ENCODE data around the gene CPB2.

CPB2 gene

DNA sequence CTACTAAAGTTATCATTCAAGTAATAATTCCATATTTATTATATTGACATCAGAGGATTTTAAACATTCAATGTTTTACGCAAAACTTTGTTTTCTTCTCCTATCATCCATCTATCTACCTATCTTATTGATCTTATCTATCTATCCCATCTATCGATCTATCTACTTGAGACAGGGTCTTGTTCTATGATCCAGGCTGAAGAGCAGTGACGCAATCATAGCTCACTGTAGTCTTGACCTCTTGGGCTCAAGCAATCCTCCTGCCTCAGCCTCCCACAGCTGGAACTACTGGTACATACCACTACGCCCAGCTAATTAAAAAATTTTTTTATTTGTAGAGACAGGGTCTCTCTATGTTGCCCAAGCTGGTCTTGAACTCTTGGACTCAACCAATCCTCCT lies 79.7 kb downstream of the CPB2 start:
- Histone ChIP-seq H3K36me3 (ENCODE audit: control insufficient read depth in 4 of 4, insufficient read depth in 4 of 4, low read length in 3 of 4) (peaks cover 8 to 19% (median 13%) of the 10 kb centered on the region in 4 experiments), H3K4me1 (ENCODE audit: control extremely low read depth in 1 of 4, control insufficient read depth in 4 of 4, insufficient read depth in 4 of 4, low read length in 3 of 4) (no peaks in the 10 kb centered on the region), H3K27ac (ENCODE audit: insufficient read depth in 1 of 2, low read depth in 1 of 2, low read length in 2 of 2, poor library complexity in 1 of 2, severe bottlenecking in 2 of 2) (no peak overlapping the region), H3K9me3 (ENCODE audit: control extremely low read depth in 1 of 5, control insufficient read depth in 4 of 5, insufficient read depth in 2 of 5, low read depth in 1 of 5, low read length in 4 of 5) (peaks cover 0 to 12% (median 3%) of the 10 kb centered on the region in 5 experiments), H3K4me3 (ENCODE audit: control insufficient read depth in 1 of 7, extremely low read depth in 1 of 7, insufficient read depth in 4 of 7, low read depth in 2 of 7, low read length in 6 of 7) (no peak overlapping the region), H3K27me3 (replicated peaks in 2 of 5; ENCODE audit: control insufficient read depth in 4 of 5, insufficient read depth in 5 of 5, low read length in 4 of 5) (no peaks in the 10 kb centered on the region)
- ChIA-PET POLR2A (no interaction called here), CTCF (interaction anchor here (1.0 to 1.6 kb wide), 2 partner anchors 15 to 107 kb away, joined by 4 to 5 read pairs; no protein-coding TSS in a partner anchor)
- 100% methylated on average over 3 of the region's 4 CpGs for WGBS (ENCODE audit: insufficient coverage)
- no peak for DNase-seq

DNA sequence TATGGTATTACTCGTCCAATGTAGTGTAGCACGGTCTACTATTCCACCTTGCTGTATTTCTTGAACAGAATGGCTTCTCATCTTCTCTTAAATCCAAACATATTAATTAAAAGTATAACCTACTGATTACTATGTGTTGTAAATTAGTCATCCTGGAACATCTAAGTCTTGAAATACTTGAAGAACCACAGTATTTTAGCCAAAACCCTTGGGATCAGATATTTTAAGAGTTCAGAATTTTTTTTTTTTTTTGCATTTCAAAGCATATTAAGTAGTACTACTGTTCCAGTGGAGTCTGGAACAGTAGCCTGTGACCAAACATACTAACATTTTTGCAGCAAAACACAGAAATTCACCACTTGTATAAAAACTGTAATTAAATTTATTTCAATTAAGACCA lies 82.4 kb downstream of the CPB2 start:
- no peak for DNase-seq
- H3K36me3 ChIP-seq (ENCODE audit: control insufficient read depth in 4 of 4, insufficient read depth in 4 of 4, low read length in 3 of 4): peaks cover 6 to 28% (median 18%) of the 10 kb centered on the region in 4 experiments

DNA sequence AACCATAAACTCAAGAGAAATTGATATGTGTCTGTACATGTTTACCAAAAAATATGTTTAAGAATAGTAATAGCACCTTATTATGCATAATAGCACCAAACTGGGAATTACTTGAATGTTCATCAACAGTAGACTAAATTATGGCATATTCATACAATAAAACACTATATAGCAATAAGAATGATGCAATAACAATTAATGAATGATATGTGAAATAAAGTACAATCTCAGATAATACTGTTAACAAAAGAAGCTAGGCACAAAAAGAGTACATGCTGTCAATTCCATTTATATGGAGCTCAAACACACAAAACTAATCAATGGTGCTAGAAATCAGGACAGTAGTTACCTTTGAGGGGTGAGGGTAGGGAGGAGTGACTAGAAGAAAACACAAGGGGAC lies 88.6 kb downstream of the CPB2 start:
- Histone ChIP-seq H3K4me1 (ENCODE audit: control extremely low read depth in 1 of 4, control insufficient read depth in 4 of 4, insufficient read depth in 4 of 4, low read length in 3 of 4) (peaks cover 0 to 4% (median 0%) of the 10 kb centered on the region in 4 experiments), H3K9me3 (ENCODE audit: control extremely low read depth in 1 of 5, control insufficient read depth in 4 of 5, insufficient read depth in 2 of 5, low read depth in 1 of 5, low read length in 4 of 5) (no peaks in the 10 kb centered on the region), H3K4me3 (ENCODE audit: control insufficient read depth in 1 of 7, extremely low read depth in 1 of 7, insufficient read depth in 4 of 7, low read depth in 2 of 7, low read length in 6 of 7) (no peak overlapping the region), H3K36me3 (ENCODE audit: control insufficient read depth in 4 of 4, insufficient read depth in 4 of 4, low read length in 3 of 4) (peaks cover 5 to 43% (median 19%) of the 10 kb centered on the region in 4 experiments), H3K27me3 (replicated peaks in 2 of 5; ENCODE audit: control insufficient read depth in 4 of 5, insufficient read depth in 5 of 5, low read length in 4 of 5) (no peaks in the 10 kb centered on the region), H3K27ac (ENCODE audit: insufficient read depth in 1 of 2, low read depth in 1 of 2, low read length in 2 of 2, poor library complexity in 1 of 2, severe bottlenecking in 2 of 2) (no peak overlapping the region)
- ChIA-PET CTCF (interaction anchor here (0.6 to 1.2 kb wide), 2 partner anchors 10 to 110 kb away, joined by 3 read pairs; no protein-coding TSS in a partner anchor), POLR2A (no interaction called here)
- DNase-seq: no peak

More for the DNA sequence above, 82.4 kb downstream of the CPB2 start:
- Histone ChIP-seq H3K27ac (ENCODE audit: insufficient read depth in 1 of 2, low read depth in 1 of 2, low read length in 2 of 2, poor library complexity in 1 of 2, severe bottlenecking in 2 of 2) (no peak overlapping the region), H3K4me1 (ENCODE audit: control extremely low read depth in 1 of 4, control insufficient read depth in 4 of 4, insufficient read depth in 4 of 4, low read length in 3 of 4) (peaks cover 0 to 4% (median 0%) of the 10 kb centered on the region in 4 experiments), H3K27me3 (replicated peaks in 2 of 5; ENCODE audit: control insufficient read depth in 4 of 5, insufficient read depth in 5 of 5, low read length in 4 of 5) (no peaks in the 10 kb centered on the region), H3K9me3 (ENCODE audit: control extremely low read depth in 1 of 5, control insufficient read depth in 4 of 5, insufficient read depth in 2 of 5, low read depth in 1 of 5, low read length in 4 of 5) (no peaks in the 10 kb centered on the region), H3K4me3 (ENCODE audit: control insufficient read depth in 1 of 7, extremely low read depth in 1 of 7, insufficient read depth in 4 of 7, low read depth in 2 of 7, low read length in 6 of 7) (no peak overlapping the region)
- ChIA-PET CTCF (no interaction called here), POLR2A (no interaction called here)
- no CpG with 5 or more reads among the region's 2 CpGs for WGBS (ENCODE audit: insufficient coverage)

GRCh38 chr13:46015366-46015765 lies 89.5 kb downstream of the CPB2 start:
- H3K27ac ChIP-seq (ENCODE audit: insufficient read depth in 1 of 2, low read depth in 1 of 2, low read length in 2 of 2, poor library complexity in 1 of 2, severe bottlenecking in 2 of 2): no peak overlapping the region
- ChIA-PET POLR2A (no interaction called here), CTCF (no interaction called here)
- DNase-seq: peak in 2 of 3 donors; percentile 28 to 38
- peaks cover 0 to 4% (median 0%) of the 10 kb centered on the region in 4 experiments for H3K4me1 ChIP-seq (ENCODE audit: control extremely low read depth in 1 of 4, control insufficient read depth in 4 of 4, insufficient read depth in 4 of 4, low read length in 3 of 4)
- WGBS (ENCODE audit: insufficient coverage): 80% methylated on average over 1 of the region's 3 CpGs
- no peak overlapping the region for H3K4me3 ChIP-seq (ENCODE audit: control insufficient read depth in 1 of 7, extremely low read depth in 1 of 7, insufficient read depth in 4 of 7, low read depth in 2 of 7, low read length in 6 of 7)
- no peaks in the 10 kb centered on the region for H3K9me3 ChIP-seq (ENCODE audit: control extremely low read depth in 1 of 5, control insufficient read depth in 4 of 5, insufficient read depth in 2 of 5, low read depth in 1 of 5, low read length in 4 of 5)
- H3K27me3 ChIP-seq (replicated peaks in 2 of 5; ENCODE audit: control insufficient read depth in 4 of 5, insufficient read depth in 5 of 5, low read length in 4 of 5): no peaks in the 10 kb centered on the region
- peaks cover 5 to 50% (median 19%) of the 10 kb centered on the region in 4 experiments for H3K36me3 ChIP-seq (ENCODE audit: control insufficient read depth in 4 of 4, insufficient read depth in 4 of 4, low read length in 3 of 4)

GRCh38 chr13:46012404-46012803 lies 92.4 kb downstream of the CPB2 start:
- Histone ChIP-seq H3K27me3 (replicated peaks in 2 of 5; ENCODE audit: control insufficient read depth in 4 of 5, insufficient read depth in 5 of 5, low read length in 4 of 5) (no peaks in the 10 kb centered on the region), H3K4me1 (ENCODE audit: control extremely low read depth in 1 of 4, control insufficient read depth in 4 of 4, insufficient read depth in 4 of 4, low read length in 3 of 4) (no peaks in the 10 kb centered on the region), H3K36me3 (ENCODE audit: control insufficient read depth in 4 of 4, insufficient read depth in 4 of 4, low read length in 3 of 4) (peaks cover 10 to 54% (median 20%) of the 10 kb centered on the region in 4 experiments), H3K4me3 (ENCODE audit: control insufficient read depth in 1 of 7, extremely low read depth in 1 of 7, insufficient read depth in 4 of 7, low read depth in 2 of 7, low read length in 6 of 7) (no peak overlapping the region), H3K9me3 (ENCODE audit: control extremely low read depth in 1 of 5, control insufficient read depth in 4 of 5, insufficient read depth in 2 of 5, low read depth in 1 of 5, low read length in 4 of 5) (no peaks in the 10 kb centered on the region), H3K27ac (ENCODE audit: insufficient read depth in 1 of 2, low read depth in 1 of 2, low read length in 2 of 2, poor library complexity in 1 of 2, severe bottlenecking in 2 of 2) (no peak overlapping the region)
- ChIA-PET POLR2A (no interaction called here), CTCF (interaction anchor here (1.6 kb wide), 1 partner anchor 205 kb away, joined by 5 read pairs; no protein-coding TSS in a partner anchor)
- DNase-seq: no peak

DNA sequence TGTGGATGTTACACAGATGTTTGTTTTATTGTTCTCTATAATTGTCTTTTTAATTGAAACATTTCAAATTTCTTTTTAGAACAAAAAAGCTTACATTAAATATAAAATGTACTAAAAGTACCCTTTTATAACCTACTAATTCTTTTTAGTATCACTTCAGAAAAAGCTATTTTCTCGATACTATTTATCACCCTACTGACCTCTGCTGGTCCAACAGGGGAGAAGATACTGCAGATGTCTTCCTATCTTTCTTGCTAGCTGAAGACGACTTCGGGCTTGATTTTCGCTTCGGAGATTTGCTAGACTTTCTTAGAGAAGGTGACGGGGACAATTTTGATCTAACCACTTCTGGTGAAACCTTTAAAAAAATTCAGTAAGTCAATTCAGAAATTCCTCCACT lies 94.7 kb downstream of the CPB2 start:
- H3K9me3 ChIP-seq (ENCODE audit: control extremely low read depth in 1 of 5, control insufficient read depth in 4 of 5, insufficient read depth in 2 of 5, low read depth in 1 of 5, low read length in 4 of 5): no peaks in the 10 kb centered on the region
- 97% methylated on average over 6 of the region's 6 CpGs for WGBS (ENCODE audit: insufficient coverage)
- H3K27ac ChIP-seq (ENCODE audit: insufficient read depth in 1 of 2, low read depth in 1 of 2, low read length in 2 of 2, poor library complexity in 1 of 2, severe bottlenecking in 2 of 2): no peak overlapping the region
- H3K4me3 ChIP-seq (ENCODE audit: control insufficient read depth in 1 of 7, extremely low read depth in 1 of 7, insufficient read depth in 4 of 7, low read depth in 2 of 7, low read length in 6 of 7): no peak overlapping the region
- DNase-seq: peak; percentile 31 to 49 (median 44)
- H3K36me3 ChIP-seq (ENCODE audit: control insufficient read depth in 4 of 4, insufficient read depth in 4 of 4, low read length in 3 of 4): peaks cover 15 to 52% (median 22%) of the 10 kb centered on the region in 4 experiments
- no peaks in the 10 kb centered on the region for H3K4me1 ChIP-seq (ENCODE audit: control extremely low read depth in 1 of 4, control insufficient read depth in 4 of 4, insufficient read depth in 4 of 4, low read length in 3 of 4)
- no peaks in the 10 kb centered on the region for H3K27me3 ChIP-seq (replicated peaks in 2 of 5; ENCODE audit: control insufficient read depth in 4 of 5, insufficient read depth in 5 of 5, low read length in 4 of 5)
- ChIA-PET CTCF (interaction anchor here (0.7 to 1.5 kb wide), 7 partner anchors 9 to 202 kb away, joined by 3 to 6 read pairs (median 4); no protein-coding TSS in a partner anchor), POLR2A (no interaction called here)

- H3K4me1 ChIP-seq (ENCODE audit: control extremely low read depth in 1 of 4, control insufficient read depth in 4 of 4, insufficient read depth in 4 of 4, low read length in 3 of 4): no peaks in the 10 kb centered on the region
- peaks cover 14 to 48% (median 21%) of the 10 kb centered on the region in 4 experiments for H3K36me3 ChIP-seq (ENCODE audit: control insufficient read depth in 4 of 4, insufficient read depth in 4 of 4, low read length in 3 of 4)
- H3K27ac ChIP-seq (ENCODE audit: insufficient read depth in 1 of 2, low read depth in 1 of 2, low read length in 2 of 2, poor library complexity in 1 of 2, severe bottlenecking in 2 of 2): no peak overlapping the region
- no peak for DNase-seq
- no peaks in the 10 kb centered on the region for H3K27me3 ChIP-seq (replicated peaks in 2 of 5; ENCODE audit: control insufficient read depth in 4 of 5, insufficient read depth in 5 of 5, low read length in 4 of 5)
- 100% methylated on average over 1 of the region's 2 CpGs for WGBS (ENCODE audit: insufficient coverage)
- POLR2A ChIA-PET: interaction anchor here (0.6 kb wide), 1 partner anchor 684 kb away, joined by 4 read pairs; no protein-coding TSS in a partner anchor
- H3K9me3 ChIP-seq (ENCODE audit: control extremely low read depth in 1 of 5, control insufficient read depth in 4 of 5, insufficient read depth in 2 of 5, low read depth in 1 of 5, low read length in 4 of 5): no peaks in the 10 kb centered on the region
- CTCF ChIA-PET: interaction anchor here (0.6 to 1.4 kb wide), 5 partner anchors 9 to 116 kb away, joined by 3 to 4 read pairs (median 3); partner anchors contain the start of gene ZC3H13
- no peak overlapping the region for H3K4me3 ChIP-seq (ENCODE audit: control insufficient read depth in 1 of 7, extremely low read depth in 1 of 7, insufficient read depth in 4 of 7, low read depth in 2 of 7, low read length in 6 of 7)
These were observed 96.2 kb downstream of the CPB2 start for GRCh38 chr13:46008631-46009030.

Data from common myeloid progenitor, CD34-positive (primary cell).